Activated CD4-positive, alpha-beta T cell treated with anti-CD3 and anti-CD28 coated beads, Interleukin-2, amount 10 ng/mL, durations not matched to agents 24 days and 14 days (primary cell): ENCODE measurements around the gene EHBP1. TPM values are rescaled to one million over a fixed set of nuclear protein-coding genes. Genes with fewer than 3 reads are reported as not detected.

Experiments
- DNase-seq: peaks from one replicate; pipeline ENCODE4 v3.0.0; 2022
- H3K27ac Mint-ChIP-seq: one replicate; pipeline ENCODE4 v1.8.0; 2022; ENCODE audit warnings: mild to moderate bottlenecking, mixed read lengths
- H3K27me3 Mint-ChIP-seq: one replicate; pipeline ENCODE4 v1.8.0; 2022; ENCODE audit warnings: mixed read lengths
- H3K36me3 Mint-ChIP-seq: one replicate; pipeline ENCODE4 v1.8.0; 2022; ENCODE audit warnings: low read depth, mild to moderate bottlenecking, mixed read lengths
- H3K4me1 Mint-ChIP-seq: one replicate; pipeline ENCODE4 v1.8.0; 2021; ENCODE audit warnings: mixed read lengths
- H3K4me3 Mint-ChIP-seq: one replicate; pipeline ENCODE4 v1.8.0; 2022; ENCODE audit warnings: mild to moderate bottlenecking, moderate library complexity, mixed read lengths
- H3K9me3 Mint-ChIP-seq: one replicate; pipeline ENCODE4 v1.8.0; 2021; ENCODE audit warnings: mixed read lengths
- intact Hi-C: fragments of 100-400 bp; cut with micrococcal nuclease; formaldehyde crosslinking; loops from one replicate; pipeline ENCODE4 v1.15.1; 2023
- total RNA-seq: library from RNA; stranded (reverse); gene quantifications from 2 replicates; pipeline ENCODE4 v1.2.3, GENCODE V29; 2022

Gene EHBP1
- total RNA-seq, 1 donor from 2014 or later = 27.4 TPM

- intact Hi-C loops = loop anchor here (10.0 kb wide), 1 partner anchor 350 kb away; the partner anchor contains the start of gene EHBP1
- Mint-ChIP-seq H3K4me3 (no peak overlapping the region), H3K4me1 (peaks cover 42% of the 10 kb centered on the region), H3K9me3 (peaks cover 16% of the 10 kb centered on the region), H3K27me3 (peaks cover 83% of the 10 kb centered on the region), H3K27ac (no peak overlapping the region), H3K36me3 (peaks cover 12% of the 10 kb centered on the region)
- DNase-seq = no peak
Measured at GRCh38 chr2:63054841-63055225, 349.3 kb downstream of the EHBP1 start.

GRCh38 chr2:63055226-63056106, 350.0 kb downstream of the EHBP1 start:
- peak; percentile 65 for DNase-seq

GRCh38 chr2:63056107-63057050, 350.9 kb downstream of the EHBP1 start:
- Mint-ChIP-seq H3K36me3 (peaks cover 15% of the 10 kb centered on the region), H3K9me3 (peaks cover 18% of the 10 kb centered on the region), H3K27ac (peak overlapping the region; percentile 53), H3K4me1 (peaks cover 39% of the 10 kb centered on the region), H3K4me3 (peak overlapping the region; percentile 65), H3K27me3 (peaks cover 87% of the 10 kb centered on the region)
- DNase-seq = peak; percentile 69
- intact Hi-C loops = loop anchor here (10.0 kb wide), 1 partner anchor 352 kb away; the partner anchor contains the start of gene EHBP1

More at GRCh38 chr2:63055226-63056106, 350.0 kb downstream of the EHBP1 start:
- intact Hi-C loops = loop anchor here (10.0 kb wide), 1 partner anchor 351 kb away; the partner anchor contains the start of gene EHBP1
- peak overlapping the region; percentile 65 for H3K4me3 Mint-ChIP-seq
- peaks cover 15% of the 10 kb centered on the region for H3K36me3 Mint-ChIP-seq
- peak overlapping the region; percentile 53 for H3K27ac Mint-ChIP-seq
- H3K4me1 Mint-ChIP-seq = peaks cover 43% of the 10 kb centered on the region
- peaks cover 88% of the 10 kb centered on the region for H3K27me3 Mint-ChIP-seq
- H3K9me3 Mint-ChIP-seq = peaks cover 18% of the 10 kb centered on the region

GRCh38 chr2:63057249-63058143, 352.0 kb downstream of the EHBP1 start:
- Mint-ChIP-seq H3K27ac (no peak overlapping the region), H3K9me3 (peaks cover 18% of the 10 kb centered on the region), H3K4me1 (peaks cover 38% of the 10 kb centered on the region), H3K4me3 (peak overlapping the region; percentile 70), H3K27me3 (peaks cover 88% of the 10 kb centered on the region), H3K36me3 (peaks cover 15% of the 10 kb centered on the region)
- DNase-seq = peak; percentile 58
- intact Hi-C loops = loop anchor here (1.0 to 10.0 kb wide), 2 partner anchors 8 to 353 kb away; partner anchors contain the start of gene EHBP1

GRCh38 chr2:63058144-63058920, 352.8 kb downstream of the EHBP1 start:
- H3K27me3 Mint-ChIP-seq = peaks cover 85% of the 10 kb centered on the region
- H3K27ac Mint-ChIP-seq = no peak overlapping the region
- peaks cover 18% of the 10 kb centered on the region for H3K9me3 Mint-ChIP-seq
- intact Hi-C loops = loop anchor here (1.0 to 10.0 kb wide), 2 partner anchors 9 to 354 kb away; partner anchors contain the start of gene EHBP1
- H3K4me3 Mint-ChIP-seq = peak overlapping the region; percentile 70
- DNase-seq = peak; percentile 62
- H3K36me3 Mint-ChIP-seq = peaks cover 15% of the 10 kb centered on the region
- peaks cover 37% of the 10 kb centered on the region for H3K4me1 Mint-ChIP-seq

GRCh38 chr2:63058921-63059792, 353.6 kb downstream of the EHBP1 start:
- DNase-seq = peak; percentile 57
- H3K4me1 Mint-ChIP-seq = peaks cover 35% of the 10 kb centered on the region
- no peak overlapping the region for H3K27ac Mint-ChIP-seq
- peaks cover 83% of the 10 kb centered on the region for H3K27me3 Mint-ChIP-seq
- peak overlapping the region; percentile 70 for H3K4me3 Mint-ChIP-seq
- peaks cover 18% of the 10 kb centered on the region for H3K9me3 Mint-ChIP-seq
- intact Hi-C loops = loop anchor here (1.0 to 10.0 kb wide), 2 partner anchors 10 to 354 kb away; partner anchors contain the start of gene EHBP1
- peaks cover 13% of the 10 kb centered on the region for H3K36me3 Mint-ChIP-seq

GRCh38 chr2:63059793-63060471, 354.4 kb downstream of the EHBP1 start:
- H3K9me3 Mint-ChIP-seq = peaks cover 18% of the 10 kb centered on the region
- peaks cover 81% of the 10 kb centered on the region for H3K27me3 Mint-ChIP-seq
- H3K36me3 Mint-ChIP-seq = peaks cover 13% of the 10 kb centered on the region
- peak; percentile 59 for DNase-seq
- peak overlapping the region; percentile 16 for H3K27ac Mint-ChIP-seq
- intact Hi-C loops = loop anchor here (10.0 kb wide), 1 partner anchor 355 kb away; the partner anchor contains the start of gene EHBP1
- peak overlapping the region; percentile 17 for H3K4me3 Mint-ChIP-seq
- H3K4me1 Mint-ChIP-seq = peaks cover 27% of the 10 kb centered on the region

GRCh38 chr2:63060472-63060991, 355.0 kb downstream of the EHBP1 start:
- H3K27ac Mint-ChIP-seq = no peak overlapping the region
- H3K27me3 Mint-ChIP-seq = peaks cover 78% of the 10 kb centered on the region
- peaks cover 18% of the 10 kb centered on the region for H3K9me3 Mint-ChIP-seq
- H3K36me3 Mint-ChIP-seq = peaks cover 13% of the 10 kb centered on the region
- intact Hi-C loops = no loop called here
- H3K4me1 Mint-ChIP-seq = peaks cover 26% of the 10 kb centered on the region
- no peak for DNase-seq
- no peak overlapping the region for H3K4me3 Mint-ChIP-seq

- no peak overlapping the region for H3K27ac Mint-ChIP-seq
- intact Hi-C loops = no loop called here
- peaks cover 60% of the 10 kb centered on the region for H3K27me3 Mint-ChIP-seq
- peaks cover 3% of the 10 kb centered on the region for H3K36me3 Mint-ChIP-seq
- no peak for DNase-seq
- H3K4me3 Mint-ChIP-seq = no peak overlapping the region
- H3K9me3 Mint-ChIP-seq = peaks cover 3% of the 10 kb centered on the region
- H3K4me1 Mint-ChIP-seq = peaks cover 3% of the 10 kb centered on the region
Measured at GRCh38 chr2:63064197-63064596, 358.7 kb downstream of the EHBP1 start.

- peaks cover 3% of the 10 kb centered on the region for H3K36me3 Mint-ChIP-seq
- peaks cover 58% of the 10 kb centered on the region for H3K27me3 Mint-ChIP-seq
- DNase-seq = no peak
- no peak overlapping the region for H3K27ac Mint-ChIP-seq
- no peak overlapping the region for H3K4me3 Mint-ChIP-seq
- H3K9me3 Mint-ChIP-seq = peaks cover 3% of the 10 kb centered on the region
- peaks cover 3% of the 10 kb centered on the region for H3K4me1 Mint-ChIP-seq
- intact Hi-C loops = no loop called here
Measured at GRCh38 chr2:63064661-63065060, 359.1 kb downstream of the EHBP1 start.

- Mint-ChIP-seq H3K27ac (no peak overlapping the region), H3K4me3 (no peak overlapping the region)
- intact Hi-C loops = no loop called here
Measured at GRCh38 chr2:63066265-63066664, 360.8 kb downstream of the EHBP1 start.

More at GRCh38 chr2:63066265-63066664, 360.8 kb downstream of the EHBP1 start:
- no peak for DNase-seq
- Mint-ChIP-seq H3K27me3 (peaks cover 46% of the 10 kb centered on the region), H3K36me3 (no peaks in the 10 kb centered on the region), H3K9me3 (no peaks in the 10 kb centered on the region), H3K4me1 (no peaks in the 10 kb centered on the region)
